ENCODE measurements around the gene SREBF2.

The SREBF2 gene

GRCh38 chr22:41909310-41910049 lies 76.6 kb downstream of the SREBF2 start:
- no peak for FAIRE-seq

DNA sequence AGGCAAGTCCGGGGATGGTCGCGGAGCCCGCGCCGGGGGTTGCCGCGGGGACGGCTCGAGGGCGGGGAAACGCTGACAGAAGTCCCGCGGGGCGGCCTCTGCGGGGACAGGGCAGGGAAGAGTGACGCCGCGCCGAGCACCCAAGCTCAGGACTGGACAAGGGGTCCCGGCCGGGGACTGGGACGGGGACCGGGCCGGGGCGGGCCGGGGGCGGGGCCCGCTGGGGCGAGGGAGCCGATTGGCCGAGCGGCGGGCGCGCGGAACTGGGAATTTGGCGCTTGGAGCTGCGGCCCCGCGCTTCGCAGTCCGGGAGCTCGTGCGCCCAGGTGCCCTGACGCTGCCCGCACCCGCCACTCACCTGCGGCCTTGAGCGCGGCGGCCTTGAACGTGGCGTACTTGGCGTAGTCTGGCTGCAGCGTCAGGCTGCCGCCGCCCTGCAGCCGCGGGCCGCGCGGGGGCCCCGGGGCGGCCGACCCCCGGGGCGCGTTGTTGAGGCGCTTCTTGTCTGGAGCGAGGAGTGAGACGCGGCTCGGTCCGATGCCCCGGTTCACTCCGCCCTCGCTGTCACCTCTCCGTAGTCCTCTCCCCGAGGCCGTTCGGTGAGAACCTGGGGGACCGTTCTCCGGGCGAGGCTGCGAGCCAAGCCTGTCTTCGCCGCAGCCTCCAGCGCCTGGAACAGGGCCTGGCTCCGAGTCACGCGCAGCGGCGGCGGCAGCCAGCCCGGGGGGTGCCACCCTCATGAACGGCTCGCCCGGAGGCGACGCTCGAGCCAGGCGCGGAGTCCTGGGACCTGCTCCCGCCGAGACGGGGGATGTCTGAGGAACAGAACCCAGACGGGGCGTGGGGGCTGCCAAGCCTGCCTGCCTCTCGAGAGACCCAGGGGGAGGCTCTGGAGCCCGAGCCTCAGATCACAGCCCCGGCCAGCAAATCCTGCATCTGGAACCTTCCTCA lies 77.4 kb downstream of the SREBF2 start:
- no peak for FAIRE-seq

DNA sequence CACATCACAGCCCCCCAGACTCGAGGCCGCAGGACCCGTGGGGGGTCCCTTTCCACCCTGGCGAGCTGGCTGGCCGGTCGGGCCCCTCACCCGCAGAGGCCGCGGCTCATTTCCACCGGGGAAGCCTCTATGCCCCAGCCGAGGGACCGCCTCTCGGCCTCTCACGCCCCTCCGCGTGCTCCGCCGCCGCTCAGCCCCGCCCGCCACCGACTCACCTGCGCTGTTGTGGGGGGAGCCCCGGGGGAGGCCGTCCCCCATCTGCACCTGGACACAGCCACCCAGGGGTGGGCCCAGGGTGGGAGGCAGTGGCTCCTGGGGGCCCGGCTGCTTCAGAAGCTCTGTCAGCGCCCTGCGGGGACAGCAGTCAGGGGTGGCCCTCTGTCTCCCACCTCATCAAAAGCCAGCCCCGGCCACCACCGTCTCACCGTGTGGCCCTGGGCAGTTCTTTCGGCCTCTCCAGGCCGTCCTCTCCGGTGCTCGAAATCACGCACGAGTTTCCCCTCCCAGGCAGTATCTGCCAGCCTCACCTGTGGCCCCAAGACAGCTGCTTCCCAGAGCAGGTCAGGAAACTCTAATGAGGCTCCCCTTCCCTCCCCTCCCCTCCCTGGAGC lies 78.2 kb downstream of the SREBF2 start:
- FAIRE-seq = no peak

DNA sequence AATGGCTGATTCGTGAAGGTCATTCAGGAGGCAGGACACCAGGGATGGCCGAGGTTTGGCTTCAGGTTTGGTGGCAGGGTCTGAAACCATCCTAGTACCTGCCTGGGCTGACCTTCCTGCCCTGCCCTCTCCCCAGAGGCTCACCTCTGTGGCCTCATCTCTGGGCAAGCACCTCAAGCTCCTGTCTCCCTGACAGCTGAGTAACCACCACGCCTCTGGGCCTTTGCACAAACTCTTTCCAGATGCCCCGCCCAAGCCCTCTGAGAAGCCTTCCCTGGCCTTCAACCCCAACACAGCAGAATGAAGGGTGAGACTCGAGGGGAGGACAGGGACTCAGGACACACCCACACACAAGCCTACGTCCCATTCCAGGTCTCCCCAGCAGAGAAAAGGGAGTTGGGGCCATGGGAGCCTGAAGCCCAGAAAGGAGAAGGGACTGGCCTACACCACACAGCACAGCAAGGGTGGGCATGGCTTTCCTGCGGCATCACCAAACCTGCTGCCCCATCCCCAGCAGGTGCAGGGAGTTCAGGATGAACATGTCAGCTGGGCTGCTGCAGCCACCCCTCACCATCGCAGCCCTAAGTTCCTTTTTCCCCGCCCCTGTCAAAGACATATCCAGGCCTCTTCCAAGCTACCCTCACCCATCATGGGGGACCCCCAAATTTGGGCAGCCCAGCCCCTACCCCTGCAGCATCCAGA lies 79.6 kb downstream of the SREBF2 start:
- FAIRE-seq = no peak

GRCh38 chr22:41913040-41913719 lies 80.3 kb downstream of the SREBF2 start:
- no peak for FAIRE-seq

DNA sequence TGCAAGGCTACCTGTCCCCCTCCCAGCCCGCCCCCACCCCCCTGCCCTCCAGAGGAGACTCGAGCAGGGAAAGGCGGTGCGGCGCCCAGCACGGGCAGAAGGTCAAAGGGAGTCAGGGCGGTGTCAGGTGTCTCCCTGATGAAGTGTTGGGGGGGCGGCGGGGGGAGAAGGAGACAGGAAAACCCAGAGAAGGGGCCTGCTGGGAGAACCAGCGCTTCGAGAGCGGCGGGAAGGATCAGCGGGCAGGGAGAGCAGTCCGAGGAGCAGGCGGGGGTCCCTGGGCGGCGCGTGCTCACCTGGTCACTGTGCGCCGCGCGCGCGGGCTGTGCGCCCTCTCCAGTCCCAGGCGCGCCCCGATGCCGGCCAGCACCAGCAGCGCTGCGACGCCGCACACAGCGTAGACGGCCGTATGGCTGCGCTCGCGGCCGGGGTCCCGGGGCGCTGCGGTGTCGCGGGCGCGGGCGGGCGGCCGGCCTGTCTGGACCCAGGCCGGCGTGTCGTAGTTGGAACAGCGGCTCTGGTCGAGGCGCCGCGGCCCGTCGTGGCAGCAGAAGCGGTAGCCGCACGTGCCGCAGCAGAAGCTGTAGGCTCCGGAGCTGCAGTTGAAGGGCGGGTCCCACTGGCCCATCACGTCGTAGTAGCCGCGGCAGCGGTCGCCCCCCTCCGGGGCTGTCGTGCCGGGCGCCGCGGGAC lies 81.1 kb downstream of the SREBF2 start:
- no peak for FAIRE-seq

- FAIRE-seq = no peak
These were observed 81.7 kb downstream of the SREBF2 start for GRCh38 chr22:41914611-41915034.

GRCh38 chr22:41915035-41915785 lies 82.3 kb downstream of the SREBF2 start, which contains the start of gene SHISA8:
SHISA8 (minus strand) TSS chr22:41915074; CDS start chr22:41914667, 407 bp downstream.
- FAIRE-seq = no peak

DNA sequence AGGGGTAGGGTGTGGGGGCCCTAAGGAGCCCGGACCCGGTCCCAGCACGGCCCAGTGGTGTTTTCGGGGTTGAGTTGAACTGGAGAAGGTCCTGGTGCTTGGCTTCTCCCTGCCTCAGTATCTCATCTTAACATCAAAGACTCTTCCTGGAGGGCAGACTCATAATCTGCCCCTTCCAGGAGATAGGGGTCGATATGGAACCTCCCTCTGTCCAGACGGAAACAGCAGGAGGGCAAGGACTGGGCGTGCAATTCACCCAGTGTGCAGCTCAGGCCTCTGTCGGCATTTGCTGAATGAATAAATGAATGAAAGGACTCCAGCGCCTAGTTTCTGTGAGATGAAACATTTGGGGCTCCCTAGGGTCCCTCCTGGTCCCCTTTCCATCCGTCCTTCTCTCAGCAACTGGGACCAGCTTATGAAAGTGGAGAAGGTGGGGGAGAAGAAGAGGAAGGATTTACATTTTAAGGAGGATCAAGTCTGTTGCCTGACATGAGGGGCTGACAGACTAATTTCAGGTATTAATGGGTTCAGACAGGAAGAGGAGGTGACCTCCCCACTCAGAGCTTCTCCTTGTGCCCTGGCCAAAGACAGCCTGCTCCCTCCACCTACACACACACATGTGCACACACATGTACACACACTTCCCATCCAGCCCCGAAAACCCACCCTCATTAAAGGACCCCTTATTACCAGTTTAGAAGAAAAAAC lies 83.0 kb downstream of the SREBF2 start:
- FAIRE-seq = no peak

GRCh38 chr22:41916745-41917358 lies 83.9 kb downstream of the SREBF2 start:
- FAIRE-seq = no peak

DNA sequence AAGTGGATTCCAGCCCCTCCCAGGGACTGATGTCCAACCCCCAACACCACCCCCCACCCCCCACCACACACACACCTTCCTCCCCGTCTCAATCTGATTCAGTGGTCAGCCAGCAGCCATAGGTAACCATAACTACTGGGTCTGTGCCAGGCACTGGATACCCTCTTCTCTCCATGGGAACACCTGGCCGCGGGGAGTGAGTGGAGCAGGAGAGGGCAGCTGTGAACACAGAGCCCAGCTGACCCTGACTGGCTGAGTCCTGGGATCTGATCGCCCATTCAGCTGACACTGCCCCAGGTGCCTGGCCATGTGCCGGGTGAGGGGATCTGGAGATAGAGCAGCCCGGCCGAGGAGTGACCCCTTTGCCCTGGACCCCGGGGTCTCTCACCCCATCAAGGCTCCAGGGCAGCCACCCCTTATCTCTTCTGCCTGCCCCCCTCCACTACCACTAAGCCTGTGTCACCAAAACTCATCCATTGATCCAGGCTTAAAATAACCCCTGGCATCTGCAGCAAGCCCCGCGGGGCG lies 84.5 kb downstream of the SREBF2 start:
- no peak for FAIRE-seq

DNA sequence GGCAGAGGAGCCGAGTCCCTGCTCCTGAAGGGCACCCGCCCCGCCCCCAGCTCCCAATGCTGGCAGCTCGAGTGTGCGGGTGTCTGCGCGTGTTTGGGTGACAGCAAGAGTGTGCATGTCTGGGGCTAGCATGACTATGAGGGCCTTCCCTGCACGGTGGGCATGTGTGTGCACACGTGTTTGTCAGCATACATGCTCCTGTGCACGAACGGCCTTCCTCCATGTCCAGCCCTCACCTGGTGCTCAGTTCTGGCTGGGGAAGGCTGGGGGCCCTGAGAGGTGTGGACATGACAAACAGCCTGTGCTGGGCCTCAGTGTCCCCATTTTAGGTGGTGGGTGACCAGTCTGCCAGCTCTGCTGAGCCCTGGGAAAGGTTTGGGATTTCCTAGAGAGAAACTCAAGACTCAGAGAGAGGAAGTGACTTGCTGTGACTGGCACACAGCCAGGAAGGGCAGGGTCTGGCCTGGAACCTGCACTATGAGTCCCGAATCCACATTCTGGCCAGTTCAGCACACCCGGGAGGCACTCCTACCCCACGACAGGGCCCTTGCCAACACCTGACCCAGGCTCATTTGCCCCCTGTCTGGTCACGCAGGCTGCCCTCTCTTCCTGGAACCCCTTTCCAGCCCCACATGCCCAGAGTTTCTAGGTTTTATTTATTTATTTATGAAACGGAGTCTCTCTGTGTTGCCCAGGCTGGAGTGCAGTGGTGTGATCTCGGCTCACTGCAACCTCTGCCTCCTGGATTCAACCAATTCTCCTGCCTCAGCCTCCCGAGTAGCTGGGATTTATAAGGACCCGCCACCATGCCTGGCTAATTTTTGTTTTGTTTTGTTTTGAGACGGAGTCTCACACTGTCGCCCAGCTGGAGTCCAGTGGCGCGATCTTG lies 85.2 kb downstream of the SREBF2 start:
- no peak for FAIRE-seq

DNA sequence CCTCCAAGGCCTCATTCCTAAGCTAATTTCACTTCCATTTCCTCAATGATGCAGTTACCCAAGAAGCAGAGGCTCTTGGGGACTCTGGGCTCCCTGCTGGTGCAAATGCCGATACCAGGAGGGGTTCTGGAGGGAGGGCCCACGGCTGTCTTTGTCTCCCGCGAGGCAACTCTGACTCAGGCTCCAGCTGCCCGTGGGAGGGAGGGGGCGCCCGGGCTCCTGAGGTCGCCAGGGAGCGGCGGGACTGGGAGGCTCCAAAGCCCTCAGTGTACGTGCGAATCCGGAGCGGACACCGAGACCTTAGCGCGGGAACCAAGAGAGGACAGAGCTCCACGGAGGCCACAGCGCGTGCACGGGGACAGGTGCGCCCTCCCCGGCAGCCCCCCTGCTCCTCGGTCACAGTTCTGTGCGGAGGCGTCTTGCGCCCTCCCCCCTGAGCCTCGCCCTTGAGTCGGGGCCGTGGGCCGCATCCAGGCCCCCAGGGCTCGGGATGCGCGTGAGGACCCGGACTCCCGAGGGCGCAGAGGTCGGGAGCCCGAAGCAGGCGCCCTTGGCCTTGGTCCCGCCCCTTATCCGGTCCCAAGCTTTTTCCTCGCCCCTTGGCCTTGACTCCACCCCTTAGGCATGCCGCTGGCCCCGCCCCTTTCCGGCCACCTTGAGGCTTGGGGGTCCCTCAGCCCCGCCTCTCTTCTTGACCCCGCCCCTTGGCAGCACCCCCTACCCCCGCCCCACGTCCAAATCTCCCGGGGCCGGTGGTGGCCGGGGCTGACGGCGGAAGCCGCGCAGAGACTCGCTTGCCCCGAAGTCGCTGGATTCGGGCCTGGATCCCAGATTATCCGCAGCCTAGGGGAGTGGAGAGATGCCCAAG lies 86.7 kb downstream of the SREBF2 start:
- no peak for FAIRE-seq

DNA sequence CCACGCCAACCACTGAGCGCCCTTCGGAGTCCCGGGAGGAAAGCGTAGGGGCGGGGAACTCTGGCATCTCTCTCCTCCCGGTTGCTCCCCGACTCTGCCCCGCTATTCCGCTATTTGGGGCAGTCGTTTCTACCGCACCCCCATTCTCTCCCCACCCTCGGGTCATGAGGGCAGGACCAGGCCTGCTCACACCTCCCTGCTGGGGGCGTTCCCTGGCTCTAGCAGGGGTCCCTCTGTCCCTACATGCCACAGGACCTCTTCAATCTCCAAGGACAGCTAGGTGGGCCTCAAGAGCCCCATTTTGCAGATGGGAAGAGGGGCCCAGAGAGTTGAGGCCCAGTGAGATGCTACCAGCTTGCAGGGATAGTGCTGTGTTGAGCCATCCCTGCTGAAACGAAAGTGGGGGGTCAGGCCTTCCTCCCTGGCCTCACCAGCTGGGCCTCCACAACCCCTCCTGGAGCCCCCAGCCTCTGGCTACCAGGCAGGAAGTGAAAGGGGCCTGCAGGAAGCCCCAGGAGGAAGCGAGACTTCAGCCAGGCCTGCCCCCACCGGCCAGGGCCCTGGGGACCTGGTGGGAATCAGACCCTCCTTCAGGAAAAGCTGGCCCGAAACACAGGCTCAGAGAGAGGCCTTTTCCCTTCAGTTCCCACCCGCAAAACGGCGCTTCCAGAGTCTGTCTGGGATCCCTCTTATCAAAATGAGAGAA lies 87.5 kb downstream of the SREBF2 start:
- no peak for FAIRE-seq

- no peak for FAIRE-seq
These were observed 89.4 kb downstream of the SREBF2 start for GRCh38 chr22:41922328-41922727.

GRCh38 chr22:41922940-41923594 lies 90.2 kb downstream of the SREBF2 start:
- FAIRE-seq = no peak
